Heart left ventricle (tissue), 16 donors: Measurements from ENCODE around the gene PTPN6. TPM values are rescaled to one million over a fixed set of nuclear protein-coding genes. Genes with fewer than 3 reads are reported as not detected.

ENCODE experiments used
- ATAC-seq, 4 donors: fragments of 200-7000 bp; cut with Tn5 transposase; one replicate each; pipeline ENCODE4 v1.9.1; 2020 to 2022; ENCODE audit warnings: moderate library complexity in 4 of 4, mild to moderate bottlenecking in 3 of 4, moderate number of reproducible peaks in 1 of 4
- DNase-seq, 5 donors: peaks; one replicate each; pipeline ENCODE4 v3.0.0-alpha.2; 2020
- H3K27ac ChIP-seq, 12 donors: fragments of 200-600 bp; sonication (generic) in 4 of 12; one replicate each; pipeline versions ENCODE4 v1.5.0 to v1.8.0; 2016 to 2022; ENCODE audit warnings: mild to moderate bottlenecking in 2 of 12
- H3K27me3 ChIP-seq, 9 donors: fragments of 200-600 bp; sonication (generic) in 2 of 9; one replicate each; pipeline versions ENCODE4 v1.5.1 to v1.8.0; 2016 to 2022; ENCODE audit warnings: mild to moderate bottlenecking in 3 of 9
- H3K36me3 ChIP-seq, 9 donors: fragments of 200-600 bp; sonication (generic) in 2 of 9; one replicate each; pipeline versions ENCODE4 v1.5.0 to v1.8.0; 2018 to 2022; ENCODE audit warnings: mild to moderate bottlenecking in 2 of 9
- H3K4me1 ChIP-seq, 12 donors: fragments of 200-600 bp; sonication (generic) in 4 of 12; one replicate each; pipeline versions ENCODE4 v1.5.0 to v1.8.0; 2016 to 2022; ENCODE audit warnings: mild to moderate bottlenecking in 3 of 12
- H3K4me3 ChIP-seq, 12 donors: fragments of 200-600 bp; sonication (generic) in 4 of 12; one replicate each; pipeline versions ENCODE4 v1.5.0 to v1.8.0; 2017 to 2022; ENCODE audit warnings: mild to moderate bottlenecking in 9 of 12, moderate library complexity in 4 of 12
- H3K9me3 ChIP-seq, 12 donors: fragments of 200-600 bp; sonication (generic) in 4 of 12; one replicate each; pipeline versions ENCODE4 v1.5.0 to v1.8.0; 2016 to 2022; ENCODE audit warnings: mild to moderate bottlenecking in 1 of 12
- CTCF ChIP-seq, 12 donors: fragments of 200-600 bp; sonication (generic) in 4 of 12; IDR thresholded peaks; one replicate each; pipeline versions ENCODE4 v1.5.0 to v1.8.0; 2018 to 2022; ENCODE audit warnings: antibody characterized with exemption in 12 of 12, mild to moderate bottlenecking in 5 of 12
- POLR2A ChIP-seq, 2 donors: fragments of 450-650 bp; IDR thresholded peaks; one replicate each; pipeline ENCODE4 v1.6.1; 2017; ENCODE audit warnings: antibody characterized with exemption in 2 of 2, mild to moderate bottlenecking in 2 of 2, moderate library complexity in 2 of 2
- WGBS, 4 donors: extraction: QIAGEN DNeasy Blood & Tissue Kit in 2 of 4; methylation state at CpG; one replicate each; pipeline versions ENCODE4 v1.1.5 to v1.1.7; 2013 to 2018; 5-methylcytosine and 5-hydroxymethylcytosine counted together
- intact Hi-C, 10 donors: fragments of 100-400 bp; cut with DNase I; formaldehyde crosslinking; loops; one replicate each; pipeline versions ENCODE4 v1.11.1 to v1.14.2; 2022
- polyA plus RNA-seq, 2 donors: library from polyadenylated mRNA; stranded (reverse); fragments of 200-250 nt; gene quantifications; one replicate each; pipeline ENCODE4 v1.2.3, GENCODE V29; 2013
- total RNA-seq, 9 donors: library from RNA; depleted of rRNA in 2 of 9; stranded (reverse); fragments of >200 nt in 2 of 9; fragmentation: NEBNext Ultra II Directional in 3 of 9; extraction: Animal tissue kit (Norgen Biotek cat#: 25700) in 3 of 9; gene quantifications; one replicate each; pipeline versions ENCODE4 v1.1.0 to v1.2.4, GENCODE V29; 2016 to 2023
- donor health status: ischemic (EF 13 %, LVEDD 7.1; RV severe dilation, severe dysfunction).
- donor health status: healthy with polysubstance abuse.
- donor health status: DM: no; HTN: yes; CAD: no.
- donor health status: DM: no; HTN: no; CAD: no.
- donor health status: ischemic (EF 25% LVEDD 6.9; RV normal size, moderate dysfunction).
- donor health status: ischemic (EF 25% LVEDD 5.7; RV mildly dilated, moderate dysfunction).
- donor health status: healthy.
- donor health status: DM: yes; HTN: yes; CAD: no.
- donor health status: ischemic (EF 35%, LVEDD 5.7; RV mildly dilated, moderate dysfunction).
- donor health status: nonischemic (EF 11% LVEDD 7.7; RV severe dilation, severe dysfunction).
- donor health status: DM: yes; HTN: yes; CAD: no.
- donor health status: PGD.
- donor health status: ischemic (EF 29% LVEDD 5.4; RV normal size, mild dysfunction).
- donor health status: nonischemic (EF 23%, LVEDD 6.1; RV moderate dilation, normal function).

PTPN6 gene
- total and polyA plus RNA-seq, 11 donors = 3.5 to 63.2 (median 6.1) TPM

- Histone ChIP-seq H3K27ac (peak overlapping the region in 9 of 12 donors; percentile 7 to 99 (median 24)), H3K4me1 (peaks cover 0 to 78% (median 30%) of the 10 kb centered on the region in 12 donors), H3K27me3 (no peaks in the 10 kb centered on the region), H3K4me3 (peak overlapping the region in 9 of 12 donors; percentile 10 to 77 (median 26)), H3K9me3 (no peaks in the 10 kb centered on the region), H3K36me3 (peaks cover 0 to 28% (median 19%) of the 10 kb centered on the region in 9 donors)
- WGBS, 4 donors = 34 to 57% (median 42%) methylated on average over 28 to 32 of the region's 32 CpGs
- TF ChIP-seq POLR2A (IDR thresholded peaks at IDR 0.05) (no peak), CTCF (IDR thresholded peaks at IDR 0.05) (no peak)
- intact Hi-C loops = loop anchor here in 7 of 10 donors (5.0 to 10.0 kb wide), 4 partner anchors 146 to 166 kb away; partner anchors contain the start of genes C1R (in 5 of the 7) and C1RL (in 1 of the 7)
- ATAC-seq (peak in 1 of 4 donors; percentile 0), DNase-seq (peak in 1 of 5 donors; percentile 79)
Observed at GRCh38 chr12:6946033-6946919, 4.9 kb upstream of the PTPN6 start.

- peak overlapping the region in 4 of 12 donors; percentile 7 to 99 (median 56) for H3K27ac ChIP-seq
- no peaks in the 10 kb centered on the region for H3K27me3 ChIP-seq
- TF ChIP-seq CTCF (IDR thresholded peaks at IDR 0.05) (no peak), POLR2A (IDR thresholded peaks at IDR 0.05) (no peak)
- 77 to 79% (median 78%) methylated on average over 8 of the region's 8 CpGs for WGBS, 4 donors
- peak overlapping the region in 7 of 12 donors; percentile 10 to 77 (median 26) for H3K4me3 ChIP-seq
- intact Hi-C loops = loop anchor here in 7 of 10 donors (5.0 to 10.0 kb wide), 4 partner anchors 145 to 165 kb away; partner anchors contain the start of genes C1R (in 5 of the 7) and C1RL (in 1 of the 7)
- H3K9me3 ChIP-seq = no peaks in the 10 kb centered on the region
- peaks cover 0 to 21% (median 13%) of the 10 kb centered on the region in 9 donors for H3K36me3 ChIP-seq
- DNase-seq (no peak), ATAC-seq (no peak)
- peaks cover 0 to 78% (median 27%) of the 10 kb centered on the region in 12 donors for H3K4me1 ChIP-seq
Observed at GRCh38 chr12:6946920-6947374, 4.2 kb upstream of the PTPN6 start.

GRCh38 chr12:6947615-6948014 lies 3.5 kb upstream of the PTPN6 start:
- Histone ChIP-seq H3K4me1 (peaks cover 0 to 75% (median 27%) of the 10 kb centered on the region in 12 donors), H3K27ac (peak overlapping the region in 1 of 12 donors; percentile 96), H3K9me3 (no peaks in the 10 kb centered on the region), H3K4me3 (no peak overlapping the region), H3K27me3 (no peaks in the 10 kb centered on the region), H3K36me3 (peaks cover 0 to 21% (median 13%) of the 10 kb centered on the region in 9 donors)
- WGBS, 4 donors = 89 to 91% (median 89%) methylated on average over 8 of the region's 8 CpGs
- TF ChIP-seq CTCF (IDR thresholded peaks at IDR 0.05) (no peak), POLR2A (IDR thresholded peaks at IDR 0.05) (no peak)
- intact Hi-C loops = loop anchor here in 7 of 10 donors (5.0 to 10.0 kb wide), 4 partner anchors 145 to 165 kb away; partner anchors contain the start of genes C1R (in 5 of the 7) and C1RL (in 1 of the 7)
- DNase-seq (no peak), ATAC-seq (no peak)
